IgD-negative memory B cell (primary cell): ENCODE measurements around the gene CHFR. TPM values are rescaled to one million over a fixed set of nuclear protein-coding genes. Genes with fewer than 3 reads are reported as not detected.
"Not testable (repeated sequence)": the region's sequence is repeated elsewhere in the genome, so short reads cannot be mapped to it uniquely, and the experiment has no call there.

ENCODE experiments used
- H3K27ac Mint-ChIP-seq, 3 donors: one replicate each; pipeline ENCODE4 v1.8.0; 2020 to 2022; ENCODE audit warnings: mild to moderate bottlenecking in 3 of 3, mixed read lengths in 3 of 3, moderate library complexity in 1 of 3
- H3K27me3 Mint-ChIP-seq: one replicate; pipeline ENCODE4 v1.8.0; 2021; ENCODE audit warnings: mixed read lengths
- H3K36me3 Mint-ChIP-seq: one replicate; pipeline ENCODE4 v1.8.0; 2020; ENCODE audit warnings: mild to moderate bottlenecking, mixed read lengths
- H3K4me1 Mint-ChIP-seq, 3 donors: one replicate each; pipeline ENCODE4 v1.8.0; 2020 to 2022; ENCODE audit warnings: mixed read lengths in 3 of 3, mild to moderate bottlenecking in 1 of 3
- H3K4me3 Mint-ChIP-seq, 4 donors: one replicate each; pipeline ENCODE4 v1.8.0; 2020 to 2022; ENCODE audit warnings: mild to moderate bottlenecking in 4 of 4, mixed read lengths in 4 of 4, moderate library complexity in 3 of 4
- H3K9me3 Mint-ChIP-seq, 3 donors: one replicate each; pipeline ENCODE4 v1.8.0; 2020 to 2021; ENCODE audit warnings: mixed read lengths in 3 of 3, mild to moderate bottlenecking in 1 of 3
- polyA plus RNA-seq: library from polyadenylated mRNA; unstranded; fragments of 300-500 nt; fragmentation: Illumina TruSeq; gene quantifications from one replicate; pipeline ENCODE4 v1.2.3, GENCODE V29; 2021

CHFR gene
- polyA plus RNA-seq, 1 donor from 2014 or later, result 24.3 TPM

DNA sequence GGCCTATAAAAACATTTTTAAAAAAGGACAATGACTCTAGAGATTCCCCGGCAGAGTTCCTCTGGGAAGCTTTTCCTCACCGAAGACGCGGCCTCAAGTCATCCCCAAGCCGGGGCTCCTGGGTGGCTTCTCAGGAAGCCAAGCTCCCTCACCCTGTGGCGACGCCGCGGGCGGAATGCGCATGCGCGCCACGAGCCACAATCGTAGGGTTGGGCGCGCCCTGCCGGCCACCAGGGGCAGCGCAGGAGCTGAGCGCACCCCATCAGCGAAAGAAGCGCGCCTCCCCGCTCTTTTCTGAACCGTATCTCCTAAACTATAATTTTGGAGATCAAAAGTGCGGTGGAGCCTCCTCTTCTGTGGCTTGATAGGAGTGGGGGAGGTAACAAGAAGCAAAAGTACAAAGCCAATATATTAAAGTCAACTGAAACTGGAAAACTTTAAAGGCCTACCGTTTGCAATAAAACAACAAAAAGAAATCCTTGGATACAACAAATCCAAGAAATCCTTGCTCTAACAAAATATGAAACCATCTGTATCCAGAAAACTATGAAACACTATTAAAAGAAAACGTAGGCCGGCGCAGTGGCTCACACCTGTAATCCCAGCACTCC lies 17.4 kb upstream of the CHFR start:
- H3K4me3 Mint-ChIP-seq, result peak overlapping the region in 2 of 4 donors; percentile 67 to 72
- H3K4me1 Mint-ChIP-seq, result peaks cover 0 to 4% (median 2%) of the 10 kb centered on the region in 3 donors
- no peaks in the 10 kb centered on the region for H3K36me3 Mint-ChIP-seq
- H3K27ac Mint-ChIP-seq, result peak overlapping the region in 2 of 3 donors; percentile 39 to 84
- peaks cover 2 to 8% (median 5%) of the 10 kb centered on the region in 3 donors for H3K9me3 Mint-ChIP-seq
- peaks cover 2% of the 10 kb centered on the region for H3K27me3 Mint-ChIP-seq

DNA sequence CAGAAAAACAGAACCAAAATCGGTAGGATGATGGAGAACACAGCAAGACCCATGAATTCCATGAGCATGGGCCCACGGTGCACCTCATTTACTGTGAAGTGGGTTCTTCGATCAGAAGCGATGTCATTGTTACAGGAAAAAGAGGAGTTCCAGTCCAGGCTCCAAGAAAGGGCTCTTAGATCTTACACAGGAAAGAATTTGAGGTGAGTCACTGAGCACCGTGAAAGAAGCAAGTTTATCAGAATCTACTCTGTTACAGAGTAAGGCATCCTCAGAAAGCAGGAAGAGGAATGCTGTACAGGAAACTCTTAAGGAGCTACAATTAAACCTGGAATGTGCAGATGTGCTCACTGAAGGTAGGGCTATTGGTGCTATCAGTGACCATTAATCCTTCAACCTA lies 11.6 kb upstream of the CHFR start:
- Mint-ChIP-seq H3K27me3 (no peaks in the 10 kb centered on the region), H3K36me3 (no peaks in the 10 kb centered on the region), H3K4me1 (no peaks in the 10 kb centered on the region), H3K27ac (no peak overlapping the region), H3K4me3 (peak overlapping the region in 1 of 4 donors; percentile 28), H3K9me3 (peaks cover 0 to 5% (median 3%) of the 10 kb centered on the region in 3 donors)

DNA sequence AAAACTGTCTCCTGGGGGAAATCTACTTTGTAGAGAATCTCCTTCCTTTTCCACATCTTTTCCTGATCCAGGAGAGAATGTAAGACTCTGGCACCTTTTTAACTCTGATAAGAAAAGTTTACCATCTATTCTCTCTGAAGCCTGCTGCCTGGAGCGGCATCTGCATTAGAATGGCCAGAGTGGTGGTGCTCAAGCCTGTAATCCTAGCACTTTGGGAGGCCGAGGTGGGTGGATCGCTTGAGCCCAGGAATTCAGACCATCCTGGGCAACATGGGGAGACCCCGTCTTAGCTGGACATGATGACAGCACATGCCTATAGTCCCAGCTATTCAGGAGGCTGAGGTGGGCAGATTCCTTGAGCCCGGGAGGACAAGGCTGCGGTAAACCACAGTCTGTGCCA lies 1.4 kb upstream of the CHFR start:
- Mint-ChIP-seq H3K4me1 (peaks cover 11 to 23% (median 14%) of the 10 kb centered on the region in 3 donors), H3K36me3 (peaks cover 8% of the 10 kb centered on the region), H3K4me3 (peak overlapping the region; percentile 59 to 100 (median 84)), H3K27me3 (no peaks in the 10 kb centered on the region), H3K9me3 (peaks cover 2 to 14% (median 6%) of the 10 kb centered on the region in 3 donors), H3K27ac (peak overlapping the region; percentile 84 to 100 (median 100))

DNA sequence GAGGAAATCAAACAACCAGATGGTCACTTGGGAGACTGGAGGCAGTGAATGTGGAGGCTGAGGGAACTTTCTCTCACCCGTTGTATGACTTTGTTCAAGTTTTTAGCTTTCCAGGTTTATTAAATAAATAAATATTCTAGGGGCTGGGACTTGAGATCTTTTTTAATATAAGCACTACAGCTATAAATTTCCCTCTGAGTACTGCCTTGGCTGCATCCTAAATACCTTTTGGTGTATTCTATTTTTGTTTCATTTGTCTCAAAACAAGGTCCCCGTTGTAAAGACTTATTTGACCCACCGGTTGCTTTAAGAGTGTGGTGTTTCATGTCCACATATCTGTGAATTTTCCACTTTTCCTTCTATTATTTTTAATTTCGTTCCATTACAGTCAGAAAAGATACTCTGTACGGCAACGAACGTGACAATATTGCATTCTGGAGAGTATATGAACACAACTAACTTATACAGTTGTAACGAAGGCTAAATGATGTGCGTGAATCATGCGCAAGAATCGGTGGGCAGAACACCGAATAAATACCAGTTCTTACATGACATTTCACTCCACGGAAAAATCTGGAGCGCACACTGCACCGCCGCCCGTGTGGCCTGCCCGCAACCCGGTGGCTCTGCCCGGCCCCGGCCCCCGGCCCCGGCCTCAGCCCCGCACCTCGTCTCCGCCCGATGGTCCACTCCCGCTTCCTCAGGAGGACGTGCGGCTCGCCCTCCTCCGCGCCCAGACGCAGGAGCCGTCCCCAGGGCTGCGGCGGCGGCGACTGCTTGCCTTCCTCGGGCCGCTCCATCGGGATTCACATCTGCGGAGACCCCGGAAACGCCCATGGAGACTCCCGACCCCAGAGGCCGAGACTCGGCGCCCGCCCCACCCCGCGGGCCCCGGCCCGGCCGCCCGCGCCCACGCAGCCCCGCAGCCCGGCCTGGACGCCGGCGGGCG lies 602 bp downstream of the CHFR start:
- Mint-ChIP-seq H3K4me1 (peaks cover 11 to 23% (median 22%) of the 10 kb centered on the region in 3 donors), H3K27ac (peak overlapping the region; percentile 73 to 100 (median 100)), H3K4me3 (peak overlapping the region; percentile 94 to 100 (median 100)), H3K27me3 (no peaks in the 10 kb centered on the region), H3K9me3 (peaks cover 2 to 14% (median 6%) of the 10 kb centered on the region in 3 donors), H3K36me3 (peaks cover 10% of the 10 kb centered on the region)

DNA sequence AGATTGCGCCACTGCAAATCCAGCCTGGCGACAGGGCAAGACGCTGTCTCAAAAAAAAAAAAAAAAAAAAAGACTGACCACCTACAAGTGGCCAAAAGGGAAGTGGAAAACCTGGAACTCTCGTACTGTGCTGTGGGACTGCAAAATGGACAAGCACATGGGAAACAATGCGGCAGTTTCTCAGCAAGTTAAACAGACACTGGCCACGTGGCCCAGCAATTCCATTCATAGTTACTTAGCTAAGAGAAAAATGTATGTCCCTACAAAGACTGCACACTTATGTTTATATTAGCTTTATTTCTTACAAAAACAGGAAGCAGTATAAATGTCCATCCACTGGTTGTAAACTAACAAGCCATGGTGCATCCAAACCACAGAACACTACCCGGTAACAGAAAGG lies 5.6 kb downstream of the CHFR start:
- peaks cover 0 to 3% (median 0%) of the 10 kb centered on the region in 3 donors for H3K9me3 Mint-ChIP-seq
- no peak overlapping the region for H3K27ac Mint-ChIP-seq
- peaks cover 2 to 20% (median 20%) of the 10 kb centered on the region in 3 donors for H3K4me1 Mint-ChIP-seq
- H3K4me3 Mint-ChIP-seq, result peak overlapping the region in 1 of 4 donors; percentile 27
- H3K36me3 Mint-ChIP-seq, result peaks cover 9% of the 10 kb centered on the region
- no peaks in the 10 kb centered on the region for H3K27me3 Mint-ChIP-seq

DNA sequence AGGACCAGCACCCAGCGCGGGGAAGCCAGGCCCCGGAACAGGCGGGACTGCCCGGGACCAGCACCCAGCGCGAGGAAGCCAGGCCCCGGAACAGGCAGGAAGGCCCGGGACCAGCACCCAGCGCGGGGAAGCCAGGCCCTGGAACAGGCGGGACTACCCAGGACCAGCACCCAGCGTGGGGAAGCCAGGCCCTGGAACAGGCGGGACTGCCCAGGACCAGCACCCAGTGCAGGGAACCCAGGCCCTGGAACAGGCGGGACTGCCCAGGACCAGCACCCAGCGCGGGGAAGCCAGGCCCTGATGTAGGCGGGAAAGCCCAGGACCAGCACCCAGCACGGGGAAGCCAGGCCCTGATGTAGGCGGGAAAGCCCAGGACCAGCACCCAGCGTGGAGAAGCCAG lies 12.8 kb downstream of the CHFR start:
- H3K27ac Mint-ChIP-seq, H3K27me3 Mint-ChIP-seq, H3K9me3 Mint-ChIP-seq, H3K4me3 Mint-ChIP-seq, H3K4me1 Mint-ChIP-seq: not testable (repeated sequence)
- H3K36me3 Mint-ChIP-seq, result peaks cover 10% of the 10 kb centered on the region

DNA sequence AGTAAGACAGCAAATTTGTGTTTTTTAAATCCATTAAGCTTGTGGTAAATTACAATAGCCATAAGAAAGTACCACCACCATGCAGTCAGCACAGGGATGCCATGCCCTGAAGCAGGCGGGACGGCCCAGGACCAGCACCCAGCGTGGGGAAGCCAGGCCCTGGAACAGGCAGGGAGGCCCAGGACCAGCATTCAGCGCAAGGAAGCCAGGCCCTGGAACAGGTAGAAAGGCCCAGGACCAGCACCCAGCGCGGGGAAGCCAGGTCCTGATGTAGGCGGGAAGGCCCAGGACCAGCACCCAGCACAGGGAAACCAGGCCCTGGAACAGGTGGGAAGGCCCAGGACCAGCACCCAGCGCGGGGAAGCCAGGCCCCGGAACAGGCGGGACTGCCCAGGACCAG lies 13.2 kb downstream of the CHFR start:
- peaks cover 10% of the 10 kb centered on the region for H3K36me3 Mint-ChIP-seq
- peaks cover 0 to 8% (median 2%) of the 10 kb centered on the region in 3 donors for H3K4me1 Mint-ChIP-seq
- no peaks in the 10 kb centered on the region for H3K9me3 Mint-ChIP-seq
- peak overlapping the region in 2 of 3 donors; percentile 32 to 74 for H3K27ac Mint-ChIP-seq
- H3K4me3 Mint-ChIP-seq, result no peak overlapping the region
- H3K27me3 Mint-ChIP-seq, result no peaks in the 10 kb centered on the region

DNA sequence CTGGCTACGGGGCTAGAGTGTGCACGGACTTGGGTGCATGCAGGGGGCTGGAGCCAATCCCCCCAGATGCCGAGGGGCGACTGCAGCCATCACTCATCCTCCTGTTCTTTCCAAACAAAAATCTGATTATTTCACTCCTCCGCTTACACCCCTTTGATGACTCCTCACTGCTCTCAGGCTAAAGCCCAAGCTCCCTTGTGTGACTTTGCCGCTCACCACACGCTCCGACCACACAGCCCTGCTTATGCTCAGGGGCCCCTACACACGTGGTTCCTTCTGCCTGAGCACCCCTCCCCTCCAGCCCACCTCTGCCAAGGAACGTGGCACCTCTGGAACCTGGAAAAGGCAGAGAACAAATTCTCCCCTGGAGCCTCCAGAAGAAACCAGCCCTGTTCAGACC lies 13.7 kb downstream of the CHFR start:
- Mint-ChIP-seq H3K9me3 (no peaks in the 10 kb centered on the region), H3K4me3 (no peak overlapping the region), H3K4me1 (peaks cover 0 to 8% (median 2%) of the 10 kb centered on the region in 3 donors), H3K27me3 (no peaks in the 10 kb centered on the region), H3K36me3 (peaks cover 9% of the 10 kb centered on the region), H3K27ac (peak overlapping the region in 2 of 3 donors; percentile 32 to 74)

DNA sequence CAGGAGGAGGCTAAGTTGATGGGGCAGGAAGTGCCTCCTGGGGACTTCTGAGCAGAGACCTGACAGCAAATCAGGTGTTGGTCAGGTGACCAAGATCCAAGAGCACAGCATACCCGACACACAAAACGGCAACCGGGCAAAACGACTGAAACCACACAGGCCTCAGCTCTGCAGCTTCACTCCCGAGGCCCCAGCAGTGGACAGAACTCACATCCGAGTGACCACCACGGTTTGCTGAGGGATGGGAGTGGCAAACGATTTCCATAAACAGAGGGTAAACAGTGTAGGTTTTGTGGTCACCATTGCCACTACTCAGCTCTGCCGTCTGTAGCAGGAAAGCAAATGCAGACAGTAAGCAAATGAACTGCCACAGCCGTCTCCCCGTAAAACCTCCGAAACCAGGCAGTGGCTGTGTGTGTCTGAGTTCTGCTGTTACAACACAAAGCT lies 14.4 kb downstream of the CHFR start:
- H3K4me1 Mint-ChIP-seq, result peaks cover 0 to 8% (median 2%) of the 10 kb centered on the region in 3 donors
- H3K9me3 Mint-ChIP-seq, result no peaks in the 10 kb centered on the region
- H3K4me3 Mint-ChIP-seq, result no peak overlapping the region
- H3K27me3 Mint-ChIP-seq, result no peaks in the 10 kb centered on the region
- peaks cover 8% of the 10 kb centered on the region for H3K36me3 Mint-ChIP-seq
- H3K27ac Mint-ChIP-seq, result peak overlapping the region in 1 of 3 donors; percentile 23

DNA sequence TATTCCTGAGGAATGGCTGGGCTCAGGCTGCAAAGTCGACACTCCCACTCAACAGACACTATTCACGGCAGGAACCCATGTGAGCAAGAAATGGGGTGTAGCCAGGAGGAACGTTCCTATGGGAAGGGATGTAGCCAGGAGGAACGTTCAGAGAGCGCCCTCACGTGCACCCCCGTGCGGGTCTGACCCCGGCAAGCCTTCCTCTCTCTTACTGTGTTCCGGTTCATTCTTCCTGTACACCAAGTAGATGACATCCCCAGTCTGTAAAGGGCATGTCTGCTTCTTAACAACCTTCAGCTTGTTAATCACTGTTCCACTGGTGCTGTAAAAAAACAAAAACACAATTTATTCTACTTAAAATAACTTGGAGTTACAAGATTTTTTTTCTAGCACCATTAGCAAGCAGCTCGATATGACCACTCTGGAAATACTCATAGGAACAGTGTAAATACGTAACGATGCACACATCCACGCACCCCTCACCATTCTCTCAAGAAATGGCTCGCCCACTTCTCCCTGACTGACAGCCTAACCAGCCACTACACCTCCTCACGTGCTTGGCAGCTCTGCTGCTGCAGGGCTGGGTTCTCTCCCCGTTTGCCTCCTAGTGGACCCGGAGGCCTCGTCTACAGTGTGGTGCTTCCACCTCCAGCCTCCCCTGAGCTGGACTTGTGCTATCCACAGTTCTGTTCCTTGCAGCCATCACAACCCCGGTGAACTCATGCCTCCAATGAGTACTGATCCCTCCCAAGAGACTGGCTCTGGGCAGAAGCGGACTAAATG lies 15.1 kb downstream of the CHFR start:
- no peak overlapping the region for H3K4me3 Mint-ChIP-seq
- peak overlapping the region in 1 of 3 donors; percentile 29 for H3K27ac Mint-ChIP-seq
- H3K27me3 Mint-ChIP-seq, result no peaks in the 10 kb centered on the region
- H3K9me3 Mint-ChIP-seq, result no peaks in the 10 kb centered on the region
- peaks cover 7% of the 10 kb centered on the region for H3K36me3 Mint-ChIP-seq
- H3K4me1 Mint-ChIP-seq, result peaks cover 0 to 8% (median 2%) of the 10 kb centered on the region in 3 donors

DNA sequence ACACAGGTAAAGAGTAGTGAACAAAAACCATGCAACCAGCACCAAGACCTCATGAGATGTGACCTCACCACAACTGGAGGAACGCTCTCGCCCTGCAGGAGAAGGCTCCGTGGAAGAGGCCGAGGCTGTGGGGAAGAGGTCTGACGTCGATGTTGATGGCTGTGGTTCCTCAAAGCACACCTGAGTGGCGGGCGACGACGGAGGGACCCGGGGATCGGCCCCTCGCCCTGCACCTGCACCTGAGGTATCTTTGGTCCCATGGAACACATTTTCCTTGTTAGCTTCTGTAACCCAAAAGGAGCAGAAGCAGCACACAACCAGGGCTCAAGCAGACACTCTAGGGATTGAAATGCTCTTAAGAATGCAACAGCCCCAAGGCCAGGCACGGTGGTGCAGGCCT lies 17.9 kb downstream of the CHFR start:
- no peak overlapping the region for H3K27ac Mint-ChIP-seq

DNA sequence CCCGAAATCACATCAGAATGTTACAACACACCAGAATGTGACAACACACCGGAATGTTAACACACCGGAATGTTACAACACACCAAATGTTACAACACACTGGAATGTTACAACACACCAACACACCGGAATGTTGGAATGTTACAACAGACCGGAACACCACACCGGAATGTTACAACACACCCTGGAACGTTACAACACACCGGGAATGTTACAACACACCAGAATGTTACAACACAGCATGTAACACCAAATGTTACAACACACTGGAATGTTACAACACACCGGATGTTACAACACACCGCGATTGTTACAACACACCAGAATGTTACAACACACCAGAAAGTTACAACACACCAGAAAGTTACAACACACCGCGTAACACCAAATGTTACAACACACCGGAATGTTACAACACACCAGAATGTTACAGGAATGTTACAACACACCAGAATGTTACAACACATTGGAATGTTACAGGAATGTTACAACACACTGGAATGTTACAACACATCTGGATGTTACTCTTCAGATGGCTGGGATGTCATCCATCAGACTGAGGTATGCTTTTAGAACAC lies 21.1 kb downstream of the CHFR start:
- no peaks in the 10 kb centered on the region for H3K27me3 Mint-ChIP-seq
- peaks cover 3% of the 10 kb centered on the region for H3K36me3 Mint-ChIP-seq
- H3K9me3 Mint-ChIP-seq, result no peaks in the 10 kb centered on the region
- peak overlapping the region in 1 of 3 donors; percentile 35 for H3K27ac Mint-ChIP-seq
- peaks cover 0 to 2% (median 0%) of the 10 kb centered on the region in 3 donors for H3K4me1 Mint-ChIP-seq
- H3K4me3 Mint-ChIP-seq, result no peak overlapping the region

More for the DNA sequence above, 17.9 kb downstream of the CHFR start:
- Mint-ChIP-seq H3K4me1 (peaks cover 0 to 6% (median 4%) of the 10 kb centered on the region in 3 donors), H3K27me3 (no peaks in the 10 kb centered on the region), H3K36me3 (peaks cover 5% of the 10 kb centered on the region), H3K9me3 (no peaks in the 10 kb centered on the region), H3K4me3 (no peak overlapping the region)

DNA sequence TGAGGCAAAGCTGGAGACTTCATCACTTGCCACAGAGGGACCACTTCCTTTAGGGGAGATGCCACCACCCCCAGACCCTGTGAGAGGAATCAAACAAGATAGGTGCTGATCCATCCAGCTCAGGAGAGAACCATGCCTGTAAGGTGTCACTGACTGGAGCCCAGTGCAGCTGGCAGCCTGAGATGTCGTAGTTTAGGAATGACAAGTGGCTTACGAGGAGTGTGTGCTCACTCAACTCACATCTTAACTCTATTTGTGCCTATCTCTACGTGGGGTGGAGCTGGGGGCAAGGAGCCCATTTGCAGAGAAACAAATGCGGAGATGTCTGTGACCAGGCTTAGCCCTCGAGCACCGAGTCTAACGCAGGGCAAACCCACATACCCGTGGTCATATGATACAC lies 25.8 kb downstream of the CHFR start:
- Mint-ChIP-seq H3K4me3 (peak overlapping the region in 1 of 4 donors; percentile 81), H3K9me3 (no peaks in the 10 kb centered on the region), H3K27me3 (no peaks in the 10 kb centered on the region), H3K4me1 (peaks cover 0 to 2% (median 1%) of the 10 kb centered on the region in 3 donors), H3K36me3 (peaks cover 6% of the 10 kb centered on the region), H3K27ac (no peak overlapping the region)

DNA sequence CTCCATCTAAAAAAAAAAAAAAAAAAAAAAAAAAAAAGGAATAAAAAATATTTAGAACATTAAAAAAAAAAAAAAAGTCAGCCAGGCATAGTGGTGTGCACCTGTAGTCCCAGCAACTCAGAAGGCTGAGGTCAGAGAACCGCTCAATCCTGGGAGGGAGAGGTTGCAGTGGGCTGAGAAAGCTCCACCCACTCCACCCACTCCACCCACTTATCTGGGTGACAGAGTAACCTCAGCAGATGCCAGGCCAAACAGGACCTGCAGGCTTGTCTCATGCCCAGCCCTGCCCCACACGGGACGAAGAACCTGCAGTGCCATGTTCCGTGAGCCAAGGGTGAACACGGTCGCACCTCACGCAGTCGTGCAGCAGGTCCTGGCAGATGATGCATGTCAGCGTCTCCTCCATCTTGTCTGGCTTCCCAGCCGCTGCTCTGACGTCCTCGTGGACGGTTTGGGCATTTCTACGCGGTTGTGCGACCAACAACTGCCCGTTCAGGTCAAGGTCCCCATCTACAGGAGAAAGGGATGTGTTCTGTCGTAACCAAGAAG lies 28.6 kb downstream of the CHFR start:
- Mint-ChIP-seq H3K4me3 (no peak overlapping the region), H3K36me3 (peaks cover 17% of the 10 kb centered on the region), H3K9me3 (no peaks in the 10 kb centered on the region), H3K27ac (no peak overlapping the region), H3K4me1 (peaks cover 0 to 1% (median 0%) of the 10 kb centered on the region in 3 donors), H3K27me3 (no peaks in the 10 kb centered on the region)
